Peyer's patch (tissue), 4 donors: ENCODE data around the gene LYPD6B.

Experiments
- CTCF ChIP-seq, 6 experiments: fragments of 450-650 bp in 4 of 6; fragments of 200-600 bp in 2 of 6; sonication (generic) in 1 of 6; IDR thresholded peaks; one replicate each; pipeline ENCODE4 v1.5.1; 2017 to 2019; ENCODE audit warnings: antibody characterized with exemption in 6 of 6, mild to moderate bottlenecking in 3 of 6, moderate library complexity in 1 of 6
- POLR2A ChIP-seq, 2 donors: fragments of 450-650 bp; IDR thresholded peaks; one replicate each; pipeline ENCODE4 v1.5.1; 2017; ENCODE audit warnings: antibody characterized with exemption in 2 of 2, mild to moderate bottlenecking in 2 of 2, moderate library complexity in 2 of 2

- TF ChIP-seq CTCF (IDR thresholded peaks at IDR 0.05): no peak
- no peak for TF ChIP-seq POLR2A (IDR thresholded peaks at IDR 0.05)
Observed at GRCh38 chr2:149064856-149065630, 26.5 kb downstream of the LYPD6B start.
